Epithelial cell of proximal tubule (primary cell): ENCODE results near the gene CRYBG1. TPM values are rescaled to one million over a fixed set of nuclear protein-coding genes. Genes with fewer than 3 reads are reported as not detected.

Source experiments
- DNase-seq: peaks from one replicate; pipeline ENCODE4 v3.0.0-alpha.2; 2011; ENCODE audit warnings: low read depth
- H3K4me3 ChIP-seq: 2 replicates; pipeline ENCODE4 v1.5.1; 2011; ENCODE audit warnings: low read depth, mild to moderate bottlenecking, low read length
- CTCF ChIP-seq: conservative IDR thresholded peaks from 2 replicates; pipeline ENCODE4 v1.5.1; 2012; ENCODE audit warnings: low read depth, mild to moderate bottlenecking, low read length
- total RNA-seq: library from RNA; depleted of rRNA; stranded (reverse); fragments of >200 nt; gene quantifications from 2 replicates; pipeline ENCODE4 v1.2.3, GENCODE V29; 2015

CRYBG1 gene
- total RNA-seq, 1 donor from 2014 or later: 6.5 TPM

DNA sequence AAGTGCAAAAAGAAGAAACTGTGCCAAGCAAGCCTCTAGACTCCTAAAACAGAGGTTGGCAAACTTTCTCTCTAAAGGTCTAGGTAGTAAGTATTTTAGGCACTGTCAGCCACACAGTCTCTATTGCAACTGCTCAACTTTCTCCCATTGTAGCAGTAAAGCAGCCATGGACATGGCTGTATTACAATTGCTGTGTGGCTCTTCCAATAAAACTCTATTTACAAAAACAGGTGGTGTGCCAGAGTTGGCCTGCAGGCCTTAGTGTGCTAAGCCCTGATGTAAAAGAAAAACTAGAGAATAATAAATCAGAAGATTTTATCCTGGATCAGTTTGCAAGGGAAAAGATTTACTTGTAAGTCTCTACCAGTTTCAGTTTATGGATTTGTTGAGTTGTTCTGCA lies 74.0 kb downstream of the CRYBG1 start:
- no peak overlapping the region for H3K4me3 ChIP-seq

DNA sequence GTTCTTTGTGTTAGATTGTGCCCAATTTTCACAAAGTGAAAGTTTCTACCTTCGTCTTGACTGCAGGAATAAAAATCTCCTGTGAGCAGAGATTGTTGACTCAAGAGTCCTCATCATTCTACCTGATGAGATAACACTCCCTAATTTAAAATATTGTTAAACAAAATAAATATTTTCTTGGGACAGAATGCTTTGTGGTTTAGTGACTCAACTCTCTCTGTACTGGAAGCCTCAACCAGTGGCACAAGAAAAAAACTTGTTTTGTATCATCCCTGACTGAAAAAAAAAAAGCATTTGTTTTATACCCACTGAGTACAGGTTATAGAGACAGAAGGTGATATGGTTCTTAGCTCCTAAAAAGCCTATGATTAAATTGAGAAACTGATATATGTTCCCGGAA lies 78.9 kb downstream of the CRYBG1 start:
- no peak for DNase-seq
- TF ChIP-seq CTCF: no peak
- no peak overlapping the region for H3K4me3 ChIP-seq

More for the DNA sequence above, 74.0 kb downstream of the CRYBG1 start:
- TF ChIP-seq CTCF: no peak
- no peak for DNase-seq

- no peak for DNase-seq
- no peak for TF ChIP-seq CTCF
- H3K4me3 ChIP-seq: no peak overlapping the region
Measured at GRCh38 chr6:106440546-106440945, 80.0 kb downstream of the CRYBG1 start.

DNA sequence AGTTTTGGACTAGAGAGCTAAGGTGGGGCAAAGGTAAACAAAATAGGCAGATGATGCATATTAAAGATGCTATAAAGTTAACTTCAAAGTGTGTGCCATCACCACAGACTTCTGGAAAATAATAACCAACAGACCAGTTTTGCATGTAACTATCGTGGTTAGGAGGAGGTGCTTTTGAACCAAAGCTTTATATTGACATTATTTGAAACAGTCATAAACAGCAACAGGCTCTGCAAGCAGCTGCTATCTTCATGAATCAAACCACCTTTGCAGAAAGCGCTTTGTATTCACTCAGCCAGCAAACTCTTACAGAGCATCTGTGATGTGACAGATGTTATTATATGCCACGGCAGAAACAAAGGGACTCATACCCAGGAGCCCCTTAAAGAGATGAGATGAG lies 81.9 kb downstream of the CRYBG1 start:
- DNase-seq: no peak
- H3K4me3 ChIP-seq: no peak overlapping the region
- TF ChIP-seq CTCF: no peak

DNA sequence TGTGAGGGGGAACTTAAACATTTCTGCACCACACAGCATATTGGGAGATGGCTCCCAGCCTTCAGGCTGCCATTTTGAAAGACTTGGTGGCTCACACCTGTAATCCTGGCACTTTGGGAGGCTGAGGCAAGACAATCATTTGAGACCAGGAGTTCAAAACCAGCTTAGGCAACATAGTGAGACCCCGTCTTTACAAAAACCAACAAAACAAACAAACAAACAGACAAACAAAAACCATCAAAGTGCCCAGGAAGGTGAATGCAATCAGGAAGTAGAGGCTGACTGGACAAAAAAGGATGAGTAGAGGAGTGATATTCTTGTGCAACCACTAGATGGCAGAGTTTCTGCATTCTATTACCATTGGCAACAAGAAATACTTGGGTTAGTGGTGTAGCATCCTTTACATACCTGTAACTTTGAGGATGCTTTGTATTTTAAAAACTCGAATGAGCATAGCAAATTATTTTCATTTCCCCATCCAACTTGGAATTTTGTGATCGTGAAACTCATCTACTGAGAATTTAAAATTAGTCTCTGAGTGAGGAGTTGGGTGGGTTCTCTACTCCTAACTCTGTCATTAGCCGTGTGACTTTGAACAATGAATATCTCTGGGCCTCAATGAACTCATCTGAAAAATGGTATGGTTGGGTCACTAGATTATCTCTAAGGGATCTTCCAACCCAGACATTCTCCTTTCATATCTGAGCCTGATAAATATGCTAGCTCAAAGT lies 84.4 kb downstream of the CRYBG1 start:
- no peak for DNase-seq
- no peak overlapping the region for H3K4me3 ChIP-seq
- TF ChIP-seq CTCF: peak; percentile 77

DNA sequence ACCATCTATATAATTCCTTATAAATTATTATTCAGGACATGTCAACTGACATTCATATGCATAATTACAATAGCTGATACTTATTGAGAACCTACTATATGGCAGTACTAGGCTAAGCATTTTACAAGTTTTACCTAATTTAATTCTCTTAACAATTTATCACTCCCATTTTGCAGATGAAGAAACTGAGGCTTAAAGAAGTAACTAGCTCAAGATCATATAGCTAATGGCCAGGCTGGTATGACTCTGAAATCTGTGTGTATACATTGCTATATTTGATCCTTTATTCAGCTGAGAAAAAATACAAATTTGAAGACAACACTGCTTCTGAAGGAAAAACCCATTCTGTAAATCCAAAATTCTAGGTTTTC lies 85.0 kb downstream of the CRYBG1 start:
- no peak for TF ChIP-seq CTCF
- no peak for DNase-seq
- no peak overlapping the region for H3K4me3 ChIP-seq

DNA sequence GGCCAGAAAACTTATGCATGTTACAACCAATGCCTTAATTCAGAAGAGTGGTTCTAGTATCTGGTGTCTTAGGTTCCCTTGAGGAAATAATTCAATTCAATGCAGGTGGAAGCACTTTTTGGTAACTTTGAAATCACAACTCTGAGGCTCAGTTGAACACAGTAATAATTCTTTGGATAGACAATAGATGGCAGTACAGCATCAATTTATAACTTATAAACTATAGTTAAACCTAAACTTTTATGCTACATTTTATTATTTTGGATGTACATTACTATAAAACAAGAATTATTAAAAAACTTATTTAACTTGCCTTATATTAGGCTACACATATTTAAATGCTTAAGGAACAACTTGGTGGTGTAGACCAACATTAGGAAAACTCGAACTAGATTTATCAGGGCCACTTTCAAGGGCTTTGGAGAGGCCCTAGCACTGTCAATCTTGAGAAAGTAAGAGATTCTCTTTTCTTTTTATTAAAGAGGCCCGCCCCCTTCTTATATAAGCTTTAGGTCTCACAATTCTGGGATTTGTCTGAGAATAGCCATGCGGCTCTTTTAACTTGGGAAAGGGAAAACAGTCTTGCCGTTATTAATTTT lies 85.9 kb downstream of the CRYBG1 start:
- H3K4me3 ChIP-seq: no peak overlapping the region
- DNase-seq: no peak
- TF ChIP-seq CTCF: peak; percentile 50
